ENCODE measurements around the gene CCDC24.

The CCDC24 gene

DNA sequence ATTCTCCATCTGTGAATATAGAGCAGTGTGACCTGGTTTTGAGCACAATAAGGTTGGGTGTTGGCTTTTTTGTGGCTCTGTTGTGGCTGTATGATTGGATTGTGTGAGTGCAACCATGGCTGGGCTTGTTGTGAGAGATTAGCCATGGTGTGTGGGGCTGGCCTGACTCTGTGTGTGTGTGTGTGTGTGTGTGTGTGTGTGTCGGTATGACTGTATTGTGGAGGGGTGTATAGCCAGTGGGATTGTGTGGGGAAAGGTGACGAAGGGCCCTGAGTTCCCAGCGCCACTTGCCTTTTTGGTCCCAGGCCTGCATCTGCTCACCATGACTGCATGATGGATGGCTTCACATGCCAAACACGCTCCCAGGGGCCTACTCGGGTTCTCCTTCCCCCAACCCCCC, 45.8 kb downstream of the CCDC24 start:
- Histone ChIP-seq H3K36me3 (no peaks in the 10 kb centered on the region), H4K20me1 (peaks cover 0 to 6% (median 0%) of the 10 kb centered on the region in 11 experiments; a peak in 2 of 22 replicates), H3K27ac (no peak overlapping the region), H3K9ac (no peak overlapping the region), H3K4me1 (peaks cover 15 to 43% (median 32%) of the 10 kb centered on the region in 10 experiments), H3K4me2 (peak overlapping the region in 8 of 11 experiments; percentile 10 to 51 (median 24); a peak in 10 of 22 replicates), H3K4me3 (no peak overlapping the region), H3K27me3 (peaks cover 0 to 4% (median 3%) of the 10 kb centered on the region in 11 experiments; a peak in 10 of 22 replicates), H3K9me3 (replicated peaks in 1 of 11) (no peaks in the 10 kb centered on the region)
- no peak for TF ChIP-seq Cebpa-rat (IDR thresholded peaks at IDR 0.05)

DNA sequence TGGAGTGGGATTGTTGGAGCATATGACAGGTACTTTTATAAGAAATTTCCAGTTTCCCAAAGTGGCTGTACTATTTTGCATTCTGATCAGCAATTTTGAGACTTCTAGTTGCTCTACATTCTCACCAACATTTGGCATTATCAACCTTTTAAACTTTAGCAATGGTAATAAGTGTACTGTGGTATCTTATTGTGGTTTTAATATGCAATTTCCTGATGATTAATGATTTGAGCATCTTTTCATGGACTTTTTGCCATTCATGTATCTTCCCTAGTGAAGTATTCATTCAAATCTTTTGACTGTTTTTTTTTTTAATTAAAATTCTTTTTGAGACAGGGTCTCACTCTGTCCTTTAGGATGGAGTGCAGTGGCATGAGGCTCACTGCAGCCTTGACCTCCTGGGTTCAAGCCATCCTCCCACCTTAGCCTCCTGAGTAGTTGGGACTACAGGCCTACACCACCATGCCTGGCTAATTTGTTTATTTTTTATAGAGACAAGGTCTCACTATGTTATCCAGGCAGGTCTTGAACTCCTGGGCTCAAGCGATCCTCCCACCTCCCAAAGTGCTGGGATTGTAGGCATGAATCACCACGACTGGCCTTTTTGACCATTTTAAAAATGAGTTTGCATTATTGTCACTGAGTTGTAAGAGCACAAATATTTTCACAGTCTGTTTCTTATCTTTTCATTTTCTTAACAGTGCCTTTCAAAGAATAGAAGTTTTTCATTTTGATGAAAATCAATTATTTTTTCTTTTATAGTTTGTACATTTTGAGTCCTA, 47.7 kb downstream of the CCDC24 start:
- Histone ChIP-seq H3K27ac (no peak overlapping the region), H3K9ac (no peak overlapping the region)

DNA sequence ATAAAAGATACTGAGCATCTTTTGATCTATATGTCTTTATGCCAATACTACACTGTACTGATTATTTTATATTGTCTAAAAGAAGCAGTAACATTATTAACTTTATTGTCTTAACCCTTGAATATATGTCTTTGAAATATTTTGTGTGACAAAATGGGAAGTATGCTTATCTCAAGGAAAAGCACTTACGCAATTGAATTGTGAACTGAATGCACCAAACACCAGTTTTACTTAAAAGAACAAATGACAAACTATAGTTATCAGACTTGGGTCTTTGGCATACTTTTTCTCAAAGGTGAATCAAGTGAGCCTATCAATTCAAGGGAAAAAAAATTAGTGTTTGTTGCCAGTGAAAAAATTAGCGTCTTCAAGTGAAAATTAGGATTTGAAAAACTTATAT, 49.0 kb downstream of the CCDC24 start:
- Histone ChIP-seq H3K4me2 (peak overlapping the region in 8 of 11 experiments; percentile 17 to 68 (median 46); a peak in 13 of 22 replicates), H3K27me3 (no peaks in the 10 kb centered on the region), H3K27ac (no peak overlapping the region)

More for the DNA sequence above, 47.7 kb downstream of the CCDC24 start:
- no peaks in the 10 kb centered on the region for H3K36me3 ChIP-seq
- peaks cover 18 to 47% (median 26%) of the 10 kb centered on the region in 10 experiments for H3K4me1 ChIP-seq
- no peak for TF ChIP-seq Cebpa-rat (IDR thresholded peaks at IDR 0.05)
- H4K20me1 ChIP-seq: 0 out of 22 replicates have a peak, but pooled peaks cover 0 to 6% (median 0%) of the 10 kb centered on the region in 11 experiments
- H3K27me3 ChIP-seq: no peaks in the 10 kb centered on the region
- peak overlapping the region in 2 of 11 experiments; percentile 6 to 24; a peak in 2 of 22 replicates for H3K4me2 ChIP-seq
- H3K9me3 ChIP-seq (replicated peaks in 1 of 11): no peaks in the 10 kb centered on the region
- no peak overlapping the region for H3K4me3 ChIP-seq

DNA sequence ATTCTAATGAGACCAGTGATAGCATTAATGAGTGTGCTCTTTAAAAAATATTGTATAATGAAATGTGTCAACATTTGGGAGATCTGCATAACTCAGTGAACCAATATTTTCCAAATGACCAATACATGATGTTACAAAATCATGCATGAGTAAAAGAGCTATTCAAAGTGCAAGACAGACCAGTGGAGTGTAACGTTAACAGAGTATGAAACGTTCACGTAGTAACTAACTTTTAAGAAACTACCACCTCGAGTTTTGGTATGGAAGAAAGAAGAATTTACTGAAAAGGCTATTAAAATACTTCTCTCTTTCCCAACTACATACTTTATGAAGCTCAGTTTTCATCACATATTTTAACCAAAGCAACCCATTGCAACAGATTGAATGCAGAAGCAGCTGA, 49.4 kb downstream of the CCDC24 start:
- H3K27me3 ChIP-seq: no peaks in the 10 kb centered on the region
- no peak overlapping the region for H3K4me3 ChIP-seq
- TF ChIP-seq Cebpa-rat (IDR thresholded peaks at IDR 0.05): peak in 1 of 11 experiments; percentile 5; a peak in 1 of 22 replicates
- no peak overlapping the region for H3K27ac ChIP-seq
- H3K4me2 ChIP-seq: peak overlapping the region in 8 of 11 experiments; percentile 17 to 68 (median 46); a peak in 14 of 22 replicates
- no peaks in the 10 kb centered on the region for H3K9me3 ChIP-seq (replicated peaks in 1 of 11)
- 0 out of 22 replicates have a peak, but pooled peaks cover 0 to 3% (median 0%) of the 10 kb centered on the region in 11 experiments for H4K20me1 ChIP-seq
- H3K9ac ChIP-seq: no peak overlapping the region
- H3K36me3 ChIP-seq: no peaks in the 10 kb centered on the region
- H3K4me1 ChIP-seq: peaks cover 18 to 52% (median 27%) of the 10 kb centered on the region in 10 experiments

More for the DNA sequence above, 49.0 kb downstream of the CCDC24 start:
- Histone ChIP-seq H3K9ac (no peak overlapping the region), H3K36me3 (no peaks in the 10 kb centered on the region), H3K4me3 (no peak overlapping the region), H3K9me3 (replicated peaks in 1 of 11) (no peaks in the 10 kb centered on the region), H4K20me1 (0 out of 22 replicates have a peak, but pooled peaks cover 0 to 6% (median 0%) of the 10 kb centered on the region in 11 experiments), H3K4me1 (peaks cover 18 to 52% (median 27%) of the 10 kb centered on the region in 10 experiments)
- TF ChIP-seq Cebpa-rat (IDR thresholded peaks at IDR 0.05): peak in 2 of 11 experiments; percentile 45 to 57; a peak in 5 of 22 replicates

DNA sequence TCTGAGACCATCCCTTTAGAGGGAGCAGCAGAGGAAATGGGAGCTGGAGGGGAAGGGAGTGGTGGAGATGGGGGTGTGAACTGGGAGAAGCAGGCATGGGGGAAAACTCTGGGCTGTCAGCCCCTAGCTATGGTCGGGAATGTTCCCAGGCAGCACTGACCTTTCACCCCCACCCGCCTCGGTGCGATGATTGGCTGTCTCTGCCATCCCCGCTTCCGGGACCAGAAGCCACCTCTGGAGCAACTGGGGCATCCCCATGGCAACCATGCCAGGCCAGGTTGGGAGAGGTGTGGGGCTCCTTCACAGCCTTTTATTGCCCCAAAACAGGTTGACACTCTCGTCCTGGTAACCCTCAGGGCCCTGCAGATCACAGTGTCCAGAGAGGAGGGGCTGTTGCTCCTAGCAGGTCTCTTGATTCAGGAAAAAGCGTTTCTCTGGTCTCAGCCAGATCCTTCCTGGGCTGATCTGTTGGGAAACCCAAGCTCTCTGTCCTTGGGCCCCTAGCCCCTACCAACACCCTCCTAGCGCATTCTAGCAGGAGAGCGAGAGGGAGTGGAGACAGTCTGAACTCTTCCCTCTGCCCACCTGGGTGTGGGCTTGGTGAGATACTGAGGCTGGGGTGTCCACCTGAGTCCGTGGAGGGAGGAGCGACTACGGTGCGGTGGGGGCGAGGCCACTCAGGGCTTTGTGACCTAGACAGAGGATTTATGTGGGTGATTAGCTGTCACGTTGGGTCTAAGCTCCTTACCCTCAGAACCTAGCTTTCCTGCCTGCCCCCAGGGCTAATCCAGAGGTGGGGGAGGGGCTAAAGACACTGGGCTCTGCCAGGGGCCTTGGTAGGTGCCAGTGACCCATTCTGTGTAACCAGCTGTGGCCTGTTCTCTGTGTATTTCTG, 52.0 kb downstream of the CCDC24 start:
- H3K27me3 ChIP-seq: no peaks in the 10 kb centered on the region
- no peaks in the 10 kb centered on the region for H3K9me3 ChIP-seq (replicated peaks in 1 of 11)
- no peak overlapping the region for H3K9ac ChIP-seq
- peak overlapping the region in 2 of 11 experiments; percentile 12 to 15; a peak in 1 of 22 replicates for H3K27ac ChIP-seq
- no peak for TF ChIP-seq Cebpa-rat (IDR thresholded peaks at IDR 0.05)
- no peaks in the 10 kb centered on the region for H3K36me3 ChIP-seq
- H4K20me1 ChIP-seq: no peaks in the 10 kb centered on the region
- H3K4me2 ChIP-seq: peak overlapping the region in 8 of 11 experiments; percentile 5 to 52 (median 34); a peak in 11 of 22 replicates
- no peak overlapping the region for H3K4me3 ChIP-seq
- H3K4me1 ChIP-seq: peaks cover 9 to 55% (median 31%) of the 10 kb centered on the region in 10 experiments

DNA sequence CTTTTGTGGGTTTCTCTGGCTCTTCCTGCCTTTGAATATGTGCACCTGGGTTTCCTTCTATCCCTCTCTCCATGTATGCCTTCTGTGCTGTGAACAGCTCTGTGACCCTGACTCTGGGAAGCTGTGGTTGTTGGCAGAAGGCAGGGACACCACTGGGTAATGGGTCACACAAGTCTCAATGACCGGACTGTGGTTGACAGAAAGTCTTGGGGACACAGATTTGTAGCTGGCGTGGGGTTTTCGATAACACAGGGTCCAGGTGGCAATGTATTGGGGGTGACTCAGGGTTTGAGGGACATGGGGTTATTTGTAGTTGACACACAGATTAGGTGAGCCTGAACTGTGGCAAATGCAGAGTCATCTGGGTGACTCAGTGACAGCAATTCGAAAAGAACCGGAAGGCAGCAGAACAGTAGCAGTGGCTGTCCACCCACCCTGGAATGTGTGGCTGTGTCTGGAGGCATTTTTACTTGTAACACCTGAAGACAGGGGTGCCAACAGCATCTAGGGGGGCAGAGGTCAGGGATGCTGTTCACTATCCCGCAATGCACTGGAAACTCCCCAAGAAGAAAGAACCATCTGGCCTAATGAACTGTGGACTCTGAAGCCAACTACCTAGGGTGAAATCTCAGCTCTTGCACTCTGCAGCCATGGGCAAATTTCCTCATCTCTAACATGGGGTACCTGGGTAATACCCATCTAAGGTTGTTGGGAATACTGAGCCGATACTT, 52.8 kb downstream of the CCDC24 start:
- peaks cover 9 to 57% (median 37%) of the 10 kb centered on the region in 10 experiments for H3K4me1 ChIP-seq
- no peak overlapping the region for H3K4me3 ChIP-seq
- no peaks in the 10 kb centered on the region for H3K27me3 ChIP-seq
- no peaks in the 10 kb centered on the region for H3K9me3 ChIP-seq (replicated peaks in 1 of 11)
- H3K27ac ChIP-seq: 0 out of 22 replicates have a peak overlapping the region, but pooled peaks of 1 of the 11 experiments have one; percentile 15
- H3K36me3 ChIP-seq: no peaks in the 10 kb centered on the region
- H3K4me2 ChIP-seq: peak overlapping the region in 8 of 11 experiments; percentile 5 to 52 (median 34); a peak in 11 of 22 replicates
- no peaks in the 10 kb centered on the region for H4K20me1 ChIP-seq
- no peak for TF ChIP-seq Cebpa-rat (IDR thresholded peaks at IDR 0.05)
- H3K9ac ChIP-seq: no peak overlapping the region

DNA sequence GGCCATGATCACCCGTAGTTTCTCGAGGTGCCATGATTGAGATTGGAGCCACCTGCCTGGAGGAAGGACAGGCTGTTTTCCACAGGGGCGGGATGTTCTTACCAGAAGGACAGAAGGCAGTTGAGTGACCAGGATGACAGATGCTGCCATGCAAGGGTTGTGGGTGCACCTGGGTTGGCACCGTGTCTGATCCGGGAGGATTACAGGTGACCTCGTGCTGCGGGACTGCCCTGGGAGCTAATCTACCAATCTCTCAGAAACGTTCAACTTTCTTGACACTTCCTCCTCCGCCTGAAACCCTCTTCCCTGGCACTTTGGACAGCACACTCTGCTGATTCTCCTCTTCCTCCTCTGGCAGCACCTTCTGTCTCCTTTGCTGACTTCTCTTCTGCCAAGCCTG, 53.7 kb downstream of the CCDC24 start:
- TF ChIP-seq Cebpa-rat (IDR thresholded peaks at IDR 0.05): no peak
- Histone ChIP-seq H3K9me3 (replicated peaks in 1 of 11) (no peaks in the 10 kb centered on the region), H4K20me1 (no peaks in the 10 kb centered on the region), H3K27ac (no peak overlapping the region), H3K4me1 (peaks cover 9 to 53% (median 39%) of the 10 kb centered on the region in 10 experiments), H3K27me3 (no peaks in the 10 kb centered on the region), H3K4me2 (no peak overlapping the region), H3K36me3 (no peaks in the 10 kb centered on the region), H3K4me3 (no peak overlapping the region), H3K9ac (no peak overlapping the region)

All from BLaER1 treated with 17β-estradiol and CSF1 and Interleukin-3, amounts not matched to agents 10 nM and 100 nM (cell line).